K562 (cell line): ENCODE data around the gene GADL1.

Experiments
- EZH2 ChIP-seq: IDR thresholded peaks from 2 replicates; pipeline ENCODE4 v1.6.1; 2012; ENCODE audit warnings: low read depth, mild to moderate bottlenecking, inconsistent platforms, low read length, borderline replicate concordance
- FOXP4 ChIP-seq: sonication (generic); formaldehyde crosslinking; IDR thresholded peaks from 2 replicates; pipeline ENCODE4 v1.8.0; 2022; ENCODE audit warnings: mild to moderate bottlenecking, missing genetic modification reagents, borderline replicate concordance
- YY1 ChIP-seq, 3 experiments: IDR thresholded peaks; 2 replicates each; pipeline ENCODE4 v1.6.1; 2011; ENCODE audit warnings: low read length in 2 of 3, mild to moderate bottlenecking in 2 of 3, moderate library complexity in 2 of 3, borderline replicate concordance in 1 of 3, control low read depth in 1 of 3, low read depth in 1 of 3; ENCODE audit not compliant: insufficient read depth in 3 of 3, insufficient replicate concordance in 2 of 3, control insufficient read depth in 1 of 3, insufficient read length in 1 of 3; ENCODE audit errors: extremely low read depth in 1 of 3
- ZNF217 ChIP-seq: sonication (generic); formaldehyde crosslinking; IDR thresholded peaks from 2 replicates; pipeline ENCODE4 v1.8.0; 2022; ENCODE audit warnings: mild to moderate bottlenecking, missing genetic modification reagents

GRCh38 chr3:30754426-30754825 is 140.0 kb downstream of the GADL1 start:
- TF ChIP-seq YY1 (IDR thresholded peaks at IDR 0.05; ENCODE audit: borderline replicate concordance in 1 of 3, control insufficient read depth in 1 of 3, extremely low read depth in 1 of 3, insufficient read depth in 3 of 3, insufficient read length in 1 of 3, insufficient replicate concordance in 2 of 3, low read depth in 1 of 3, low read length in 2 of 3) (no peak), ZNF217 (CRISPR knock-in tag) (no peak), EZH2 (no peak), FOXP4 (CRISPR knock-in tag) (no peak)
